SH-SY5Y (cell line): ENCODE measurements around the gene DNM3.

Experiments used
- GATA2 ChIP-seq: IDR thresholded peaks from 2 replicates; pipeline ENCODE4 v1.6.1; 2011; ENCODE audit warnings: mild to moderate bottlenecking, low read depth, low read length
- GATA3 ChIP-seq: IDR thresholded peaks from 2 replicates; pipeline ENCODE4 v1.6.1; 2011; ENCODE audit warnings: low read depth, mild to moderate bottlenecking, low read length, moderate library complexity

The DNM3 gene

GRCh38 chr1:171939740-171940139 lies 98.4 kb downstream of the DNM3 start:
- TF ChIP-seq GATA2 (no peak), GATA3 (no peak)

DNA sequence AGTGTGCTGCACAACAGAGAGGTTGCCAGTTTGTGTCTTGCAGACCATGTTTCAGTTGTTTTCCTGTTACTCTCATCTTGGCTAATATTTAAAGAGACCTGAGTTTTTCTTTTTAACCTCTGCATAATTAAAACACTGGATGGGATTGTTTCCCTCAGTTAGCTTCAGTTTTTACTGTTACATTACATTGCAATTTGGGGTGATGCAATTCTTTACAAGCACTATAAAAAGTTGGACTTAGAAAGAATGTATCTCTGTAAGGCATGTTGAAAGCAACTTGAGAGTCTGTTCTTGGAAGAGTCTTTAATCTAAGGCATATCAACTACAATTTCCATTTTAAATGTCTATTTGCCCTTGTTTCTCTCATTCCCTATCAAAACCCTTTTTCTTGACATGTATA lies 99.1 kb downstream of the DNM3 start:
- TF ChIP-seq GATA3, result no peak
- TF ChIP-seq GATA2, result no peak

DNA sequence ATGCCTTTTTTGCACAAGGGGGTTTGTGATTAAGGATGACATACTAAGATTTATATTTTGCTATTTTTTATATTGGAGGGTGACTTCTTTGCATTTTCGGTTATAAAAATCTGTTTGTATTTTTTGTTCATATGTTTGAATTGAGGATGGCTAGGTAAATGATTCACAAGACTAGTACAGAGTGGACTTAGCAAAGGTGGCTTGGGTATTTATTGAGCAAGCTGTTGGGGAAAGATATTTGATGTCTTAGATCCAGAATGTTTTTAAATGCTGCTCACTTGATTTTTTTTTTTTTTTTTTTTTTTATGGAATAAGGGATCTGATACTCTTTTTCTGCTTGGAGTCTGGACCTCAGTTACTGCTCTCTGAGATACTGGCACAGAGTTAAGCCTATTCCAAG lies 100.6 kb downstream of the DNM3 start:
- no peak for TF ChIP-seq GATA2
- TF ChIP-seq GATA3, result no peak

DNA sequence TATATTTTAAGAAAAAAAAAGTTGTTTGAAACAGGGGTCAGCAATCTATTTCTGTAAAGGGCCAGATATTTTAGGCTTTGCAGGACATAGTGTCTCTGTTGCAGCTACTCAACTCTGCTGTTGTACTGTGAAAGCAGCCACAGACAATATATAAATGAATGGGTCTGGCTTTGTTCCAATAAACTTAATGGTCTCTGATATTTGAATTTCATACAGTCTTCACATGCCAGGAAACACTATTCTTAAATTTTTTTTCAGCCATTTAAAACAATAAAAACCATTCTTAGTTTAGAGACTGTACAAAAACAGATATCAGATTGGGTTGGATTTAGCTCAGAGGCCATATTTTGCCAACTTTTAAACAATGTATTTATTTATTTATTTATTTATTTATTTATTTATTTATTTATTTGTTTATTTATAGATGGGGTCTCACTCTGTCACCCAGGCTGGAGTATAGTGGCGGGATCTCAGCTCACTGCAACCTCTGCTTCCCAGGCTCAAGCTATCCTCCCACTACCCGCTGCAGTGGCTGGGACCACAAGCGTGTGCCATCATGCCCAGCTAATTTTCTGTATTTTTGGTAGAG lies 102.8 kb downstream of the DNM3 start:
- no peak for TF ChIP-seq GATA3
- TF ChIP-seq GATA2, result no peak

GRCh38 chr1:171948511-171948910 lies 107.2 kb downstream of the DNM3 start:
- TF ChIP-seq GATA2 (no peak), GATA3 (no peak)

DNA sequence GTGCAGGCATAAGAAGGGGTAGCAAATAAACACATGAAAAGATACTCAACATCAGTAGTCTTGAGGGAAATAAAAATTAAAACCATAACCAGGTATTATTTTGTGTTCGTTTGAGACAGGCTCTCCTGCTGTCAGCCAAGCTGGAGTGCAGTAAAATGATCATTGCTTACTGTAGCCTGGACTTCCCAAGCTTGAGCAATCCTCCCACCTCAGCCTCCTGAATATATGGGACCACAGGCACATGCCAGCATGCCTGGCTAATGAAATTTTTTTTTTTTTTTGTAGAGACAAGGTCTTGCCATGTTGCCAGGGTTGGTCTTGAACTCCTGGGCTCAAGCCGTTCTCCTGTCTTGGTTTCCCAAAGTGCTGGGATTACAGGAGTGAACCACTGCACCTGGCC lies 108.0 kb downstream of the DNM3 start:
- TF ChIP-seq GATA3 (no peak), GATA2 (no peak)

DNA sequence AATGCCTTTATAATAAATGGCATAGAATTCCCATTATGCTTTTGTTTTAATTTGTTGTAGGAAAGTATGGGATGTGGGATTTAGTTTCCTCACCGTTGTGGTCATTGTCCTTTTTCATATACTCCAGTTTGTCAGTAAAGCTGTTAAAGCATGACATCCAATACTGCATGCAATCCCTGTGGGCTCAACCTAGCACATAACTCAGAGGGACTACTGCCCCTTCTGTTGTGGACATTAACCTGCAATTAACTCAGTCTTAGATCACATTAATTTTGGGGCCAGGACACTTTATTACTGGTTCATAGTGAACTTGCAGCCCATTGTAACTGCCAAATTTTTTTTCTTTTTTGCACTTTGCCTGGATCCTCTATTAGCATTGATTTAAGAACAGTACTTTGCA lies 112.5 kb downstream of the DNM3 start:
- no peak for TF ChIP-seq GATA3
- no peak for TF ChIP-seq GATA2

DNA sequence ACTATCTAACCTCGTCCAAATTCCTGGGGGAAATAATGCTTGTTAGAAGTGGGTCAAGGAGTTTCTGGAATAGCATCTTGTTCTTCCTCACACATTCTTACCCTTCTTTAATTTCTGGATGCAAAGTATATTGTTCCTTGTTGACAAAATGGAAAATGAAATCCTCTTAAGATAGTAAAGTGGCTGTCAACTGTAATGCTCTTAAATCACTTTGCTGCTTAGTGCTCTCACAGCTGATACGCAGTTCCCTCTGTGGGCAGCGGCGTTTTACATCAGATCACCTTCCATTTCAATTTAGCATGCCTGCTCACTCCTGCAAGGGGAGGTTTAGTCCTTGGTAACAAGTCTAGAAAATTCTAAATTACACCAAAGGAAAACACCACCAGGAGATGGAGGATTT lies 113.1 kb downstream of the DNM3 start:
- TF ChIP-seq GATA3 (no peak), GATA2 (no peak)

DNA sequence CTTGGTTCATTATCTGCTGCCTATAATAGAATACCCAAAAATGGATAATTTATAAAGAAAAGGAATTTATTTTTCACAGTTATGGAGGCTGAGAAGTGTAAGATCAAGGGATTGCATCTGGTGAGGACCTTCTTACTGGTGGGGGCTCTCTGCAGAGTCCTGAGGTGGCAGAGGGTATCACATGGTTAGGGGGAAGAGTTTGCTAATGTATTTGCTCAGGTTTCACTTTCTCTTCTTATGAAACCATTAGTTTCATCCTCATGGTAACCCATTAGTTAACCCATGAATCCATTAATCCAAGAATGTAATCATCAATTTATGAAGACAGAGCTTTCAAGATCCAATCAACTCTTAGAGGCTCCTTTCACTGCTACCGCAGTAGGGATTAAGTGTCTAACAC lies 120.6 kb downstream of the DNM3 start:
- TF ChIP-seq GATA3 (no peak), GATA2 (no peak)

GRCh38 chr1:171963762-171964161 lies 122.5 kb downstream of the DNM3 start:
- no peak for TF ChIP-seq GATA2
- TF ChIP-seq GATA3, result no peak

- TF ChIP-seq GATA2, result no peak
Measured at GRCh38 chr1:171965777-171966176, 124.5 kb downstream of the DNM3 start.

DNA sequence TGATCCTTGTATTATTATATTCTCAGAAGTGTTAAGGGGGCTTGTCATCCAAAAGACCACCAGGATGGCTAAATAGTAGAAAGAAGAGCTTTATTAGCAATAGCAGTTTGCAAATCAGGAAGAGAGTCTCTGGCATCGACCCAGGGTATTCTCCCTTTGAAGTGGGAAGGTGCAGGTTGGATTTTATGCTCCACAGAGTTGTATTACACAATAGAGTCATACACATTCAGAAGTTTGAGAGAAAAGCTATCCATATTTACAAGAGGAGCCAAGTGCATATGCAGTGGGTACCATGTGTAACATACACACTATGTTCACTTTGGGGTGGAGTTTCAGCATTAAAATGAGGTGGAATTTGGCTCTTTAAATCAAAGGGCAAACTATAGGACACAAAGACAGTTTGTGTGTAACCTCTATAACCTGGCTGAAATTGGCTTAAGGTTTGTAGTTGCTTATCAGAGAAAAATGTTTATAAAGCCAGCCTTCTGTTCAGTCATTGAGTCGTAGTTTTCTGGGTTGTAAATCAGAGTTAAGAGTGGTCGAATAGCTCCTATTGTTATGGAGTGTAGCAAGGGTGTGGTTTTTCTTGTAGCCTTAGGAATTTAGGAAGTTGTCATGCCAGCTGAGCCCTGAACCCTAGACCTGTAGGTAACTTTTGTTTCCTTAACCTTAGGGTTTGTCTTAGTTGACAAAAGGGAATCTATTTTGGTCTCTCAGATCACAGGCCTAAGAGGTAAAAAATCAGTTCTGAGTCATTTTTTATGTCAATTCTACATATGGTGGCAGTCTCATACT lies 125.3 kb downstream of the DNM3 start:
- TF ChIP-seq GATA2, result no peak
- TF ChIP-seq GATA3, result no peak

DNA sequence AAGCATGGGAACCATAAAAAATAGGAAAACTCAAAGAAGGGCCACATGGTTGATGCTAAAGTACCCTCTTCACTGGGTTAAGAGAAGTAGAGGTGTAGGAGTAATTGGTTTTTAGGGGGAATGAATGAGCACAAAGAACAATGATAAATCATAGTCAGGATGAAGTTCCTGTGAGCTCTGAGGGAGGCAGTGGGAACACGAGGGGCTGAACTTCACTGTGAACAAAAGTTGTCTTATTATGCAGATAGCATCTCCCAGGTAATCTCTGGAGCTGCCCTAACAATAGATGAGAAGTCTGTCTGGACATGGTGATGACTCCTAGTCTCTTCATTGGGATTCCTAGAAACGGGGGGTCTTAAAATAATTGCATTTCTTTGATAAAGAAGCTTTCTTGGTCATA lies 127.9 kb downstream of the DNM3 start:
- TF ChIP-seq GATA2 (no peak), GATA3 (no peak)

DNA sequence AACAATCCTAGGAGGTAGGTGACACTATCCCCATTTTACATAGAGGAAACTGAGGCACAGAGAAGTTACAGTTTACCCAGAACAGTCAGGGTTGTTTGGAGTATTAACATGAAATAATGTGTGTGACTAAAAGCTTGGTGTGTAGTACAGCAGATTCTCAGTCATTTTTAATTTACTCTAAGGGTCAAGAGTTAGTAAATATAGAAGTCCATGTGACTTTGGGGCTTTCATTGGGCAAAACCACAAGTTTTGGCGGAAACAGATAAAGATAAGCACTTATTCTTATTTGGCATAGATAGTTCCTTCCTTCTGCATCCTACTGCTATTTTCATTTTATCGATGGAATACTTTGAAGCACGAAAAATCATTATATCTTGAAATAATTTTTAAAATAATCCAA lies 128.5 kb downstream of the DNM3 start:
- TF ChIP-seq GATA3 (no peak), GATA2 (no peak)

- TF ChIP-seq GATA3, result no peak
- no peak for TF ChIP-seq GATA2
Measured at GRCh38 chr1:171972846-171973245, 131.5 kb downstream of the DNM3 start.
